GM12875 (cell line): ENCODE measurements around the gene PTPRD.

Experiments used
- H3K4me3 ChIP-seq: one replicate; pipeline ENCODE4 v1.5.1; 2011; ENCODE audit warnings: low read depth, low read length, control low read depth
- TF ChIP-seq, protein P1 (sequence below): IDR thresholded peaks from 2 replicates; pipeline ENCODE4 v1.5.1; 2011; ENCODE audit warnings: low read depth, mild to moderate bottlenecking, control low read depth, inconsistent platforms, low read length, moderate library complexity, borderline replicate concordance; ENCODE audit not compliant: insufficient read depth

PTPRD gene

DNA sequence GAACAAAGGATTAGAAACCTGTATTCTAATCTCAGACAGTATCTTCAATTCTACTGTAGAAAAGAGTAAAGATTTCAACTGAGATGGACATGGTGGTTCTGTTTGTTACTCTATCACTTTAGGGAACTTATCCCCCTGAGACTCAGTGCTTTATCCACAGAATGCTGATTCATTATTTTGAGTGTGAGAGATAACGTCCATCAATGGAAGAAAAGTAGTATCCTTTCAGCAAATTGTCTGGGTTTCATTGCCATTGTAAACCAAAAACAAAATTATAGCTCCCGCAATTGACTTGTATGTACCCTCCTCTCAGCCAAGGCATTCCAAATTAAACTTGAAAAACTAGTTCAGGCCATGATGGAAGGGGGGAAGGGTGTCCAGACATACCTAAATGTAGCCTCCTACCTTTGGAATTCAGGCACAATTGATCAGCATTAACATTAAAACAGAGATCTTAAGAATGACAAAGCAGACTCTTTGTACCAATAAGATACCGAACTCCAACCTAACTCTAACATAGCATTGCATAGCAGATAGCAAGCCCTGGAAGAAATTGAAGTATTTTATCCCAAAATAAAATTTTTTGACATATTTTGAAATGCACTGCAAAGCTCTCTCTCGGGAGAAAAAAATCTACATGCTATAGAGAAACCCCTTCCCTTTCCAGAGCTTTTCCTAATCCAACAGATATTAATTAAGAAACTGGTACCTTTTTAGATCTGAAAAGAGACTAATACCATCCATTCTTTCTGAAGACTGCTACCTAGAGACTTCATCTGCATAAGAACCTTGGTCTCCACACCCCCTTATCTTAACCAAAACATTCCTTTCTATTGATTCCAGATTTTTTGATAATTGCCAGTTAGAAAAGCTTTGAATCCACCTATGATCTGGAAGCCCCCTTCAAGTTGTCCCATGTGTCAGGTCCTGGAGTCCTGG, 1055.7 kb downstream of the PTPRD start:
- TF ChIP-seq, protein P1, sequence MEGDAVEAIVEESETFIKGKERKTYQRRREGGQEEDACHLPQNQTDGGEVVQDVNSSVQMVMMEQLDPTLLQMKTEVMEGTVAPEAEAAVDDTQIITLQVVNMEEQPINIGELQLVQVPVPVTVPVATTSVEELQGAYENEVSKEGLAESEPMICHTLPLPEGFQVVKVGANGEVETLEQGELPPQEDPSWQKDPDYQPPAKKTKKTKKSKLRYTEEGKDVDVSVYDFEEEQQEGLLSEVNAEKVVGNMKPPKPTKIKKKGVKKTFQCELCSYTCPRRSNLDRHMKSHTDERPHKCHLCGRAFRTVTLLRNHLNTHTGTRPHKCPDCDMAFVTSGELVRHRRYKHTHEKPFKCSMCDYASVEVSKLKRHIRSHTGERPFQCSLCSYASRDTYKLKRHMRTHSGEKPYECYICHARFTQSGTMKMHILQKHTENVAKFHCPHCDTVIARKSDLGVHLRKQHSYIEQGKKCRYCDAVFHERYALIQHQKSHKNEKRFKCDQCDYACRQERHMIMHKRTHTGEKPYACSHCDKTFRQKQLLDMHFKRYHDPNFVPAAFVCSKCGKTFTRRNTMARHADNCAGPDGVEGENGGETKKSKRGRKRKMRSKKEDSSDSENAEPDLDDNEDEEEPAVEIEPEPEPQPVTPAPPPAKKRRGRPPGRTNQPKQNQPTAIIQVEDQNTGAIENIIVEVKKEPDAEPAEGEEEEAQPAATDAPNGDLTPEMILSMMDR = no peak
- H3K4me3 ChIP-seq = no peak overlapping the region

DNA sequence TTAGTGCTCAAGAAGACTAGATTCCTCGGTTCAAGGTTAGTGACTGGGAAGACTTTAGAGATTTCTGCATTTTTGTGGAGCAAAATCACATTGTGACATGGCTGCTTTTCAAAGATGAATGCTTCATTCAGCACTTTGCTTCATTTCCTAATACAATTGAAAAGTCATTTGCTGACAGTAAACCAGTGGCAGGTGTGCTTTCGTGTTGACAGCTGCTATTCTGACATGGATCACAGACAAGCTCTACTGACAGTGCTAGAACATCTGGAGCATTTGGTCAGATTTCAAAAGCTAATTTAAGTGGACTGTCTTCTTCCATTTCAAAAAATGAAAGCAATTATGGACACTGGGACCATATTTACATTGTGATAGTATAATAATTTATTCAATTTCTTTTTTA, 1060.1 kb downstream of the PTPRD start:
- H3K4me3 ChIP-seq = no peak overlapping the region
- TF ChIP-seq, protein P1 = no peak

DNA sequence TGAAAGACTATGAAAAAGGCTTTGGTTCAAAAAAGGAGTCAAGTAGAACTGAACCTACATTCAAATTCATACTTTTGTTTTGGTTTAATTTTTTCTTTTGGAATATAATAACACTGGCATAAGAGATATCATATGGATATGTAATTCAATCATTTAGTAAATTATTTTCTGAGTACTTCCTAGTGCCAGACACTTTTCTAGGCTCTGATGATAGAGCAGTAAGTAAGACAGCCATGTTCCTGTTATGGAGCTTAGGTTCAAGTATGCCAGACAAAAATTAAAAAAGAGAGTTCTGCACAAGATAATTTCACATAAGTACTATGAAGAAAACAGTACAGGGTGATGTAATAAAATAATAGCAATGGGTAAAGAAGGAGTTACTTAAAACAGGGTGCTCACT, 1074.0 kb downstream of the PTPRD start:
- no peak overlapping the region for H3K4me3 ChIP-seq
- TF ChIP-seq, protein P1 = no peak

DNA sequence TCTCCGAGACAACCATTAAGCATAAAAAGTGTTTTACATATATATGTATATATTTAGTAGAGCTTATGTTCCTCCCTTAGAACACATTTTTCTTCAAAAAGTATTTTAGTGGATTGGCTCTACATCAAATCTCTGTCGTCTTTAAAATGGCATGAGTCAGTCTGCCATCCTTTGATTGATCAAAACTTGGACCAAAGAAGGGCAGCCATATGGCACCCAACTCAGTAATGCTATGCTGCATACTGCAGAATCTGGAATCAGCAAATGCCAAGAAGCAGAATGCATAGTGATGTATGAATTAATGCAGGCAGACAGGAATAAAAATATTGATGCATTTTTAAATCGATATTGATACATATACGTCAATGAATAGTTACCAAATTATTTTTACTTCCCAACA, 1074.4 kb downstream of the PTPRD start:
- H3K4me3 ChIP-seq = no peak overlapping the region
- TF ChIP-seq, protein P1 = no peak

DNA sequence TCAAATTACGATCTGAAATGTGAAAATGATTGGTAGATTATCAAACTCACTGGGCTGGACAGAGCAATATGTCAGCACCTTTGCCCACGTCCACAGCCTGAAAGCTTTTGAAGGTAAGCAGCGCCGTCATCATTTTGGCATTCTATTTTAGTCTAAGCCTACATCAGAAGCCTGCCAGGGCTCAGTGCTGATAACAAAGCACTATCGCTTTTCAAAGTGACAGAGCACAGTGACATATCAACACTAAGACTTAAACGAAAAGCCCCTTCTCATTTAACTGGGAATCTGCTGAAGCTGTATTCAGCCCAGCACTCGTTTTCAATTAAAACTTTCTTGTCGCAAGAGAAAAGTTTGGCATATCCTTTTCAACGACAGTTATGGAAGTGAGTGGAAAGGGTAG, 1076.3 kb downstream of the PTPRD start:
- TF ChIP-seq, protein P1 = no peak
- no peak overlapping the region for H3K4me3 ChIP-seq

DNA sequence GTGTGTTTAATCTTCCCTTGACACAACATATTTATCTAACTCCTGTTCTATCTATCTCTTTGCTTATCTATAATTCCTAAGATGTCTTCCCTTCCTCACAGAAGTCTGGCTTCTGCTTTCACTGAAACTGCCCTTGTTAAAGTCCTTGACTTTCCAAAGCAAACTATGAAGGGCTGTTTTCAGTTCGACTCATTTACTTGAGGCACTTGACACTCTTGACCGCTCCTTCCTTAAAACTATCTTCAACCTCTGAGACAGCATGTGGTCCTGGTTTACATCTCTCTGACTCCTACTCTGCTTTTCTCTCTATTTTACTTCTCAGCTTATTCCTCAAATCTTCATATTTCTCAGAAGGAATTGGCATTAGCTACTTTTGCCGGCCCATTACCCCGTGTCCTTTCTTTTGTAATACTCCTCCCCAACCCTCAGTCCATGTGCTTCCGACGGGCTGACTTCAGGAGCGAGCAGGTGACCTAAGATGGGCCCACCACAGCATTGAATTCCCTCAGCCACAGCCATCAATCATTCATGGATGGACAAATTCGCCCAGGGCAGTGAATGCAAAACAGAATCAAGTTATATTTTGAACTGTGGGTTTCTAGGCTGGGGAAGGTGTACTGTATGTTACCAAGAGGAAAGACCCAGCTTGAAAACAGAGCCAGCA, 1089.2 kb downstream of the PTPRD start:
- TF ChIP-seq, protein P1 = no peak
- H3K4me3 ChIP-seq = no peak overlapping the region

DNA sequence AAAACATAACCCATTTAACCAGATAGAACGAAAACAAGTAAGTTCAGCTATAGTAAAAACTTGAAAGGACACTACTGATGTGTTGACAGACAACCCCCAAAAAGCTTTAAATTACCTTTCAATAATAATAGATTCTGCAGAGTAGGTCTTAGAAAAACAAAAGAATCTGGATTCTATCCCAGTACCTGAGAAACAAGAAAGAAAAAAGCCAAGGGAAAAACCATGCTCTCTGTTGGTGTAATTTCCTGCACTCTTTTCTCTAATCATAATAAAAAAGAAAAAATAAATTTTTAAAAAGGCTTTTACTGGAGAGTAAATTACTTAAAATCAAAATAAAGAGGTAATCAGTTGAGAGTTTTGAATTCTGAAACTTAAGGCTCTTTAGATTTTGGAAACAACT, 1090.4 kb downstream of the PTPRD start:
- no peak overlapping the region for H3K4me3 ChIP-seq

More for the DNA sequence above, 1090.4 kb downstream of the PTPRD start:
- TF ChIP-seq, protein P1 = no peak
